Endothelial cell of umbilical vein (primary cell): ENCODE data around the gene LGR6. TPM values are rescaled to one million over a fixed set of nuclear protein-coding genes. Genes with fewer than 3 reads are reported as not detected.

Experiments
- BruUV-seq: library from RNA; stranded (reverse); fragments of 400-500 nt; replicated peaks from 2 replicates; lab custom pipeline; 2021; lab: Mats Ljungman, UMichigan
- CTCF ChIA-PET: fragments of 300-600, 350-600 bp; sonication (Branson Sonifier 250); formaldehyde crosslinking; loops from one replicate; lab custom pipeline; 2021; ENCODE audit warnings: antibody characterized with exemption, inconsistent platforms; lab: Charles Lee
- POLR2A ChIA-PET: fragments of 300-600, 350-600 bp; sonication (Branson Sonifier 250); formaldehyde crosslinking; loops from one replicate; lab custom pipeline; 2021; ENCODE audit warnings: antibody characterized with exemption, inconsistent platforms; lab: Charles Lee
- DNase-seq: peaks from one replicate; pipeline ENCODE4 v3.0.0-alpha.2; 2011; ENCODE audit warnings: low read depth, low spot score
- FAIRE-seq: peaks from 2 replicates; lab custom pipeline; 2011; peaks lifted over from hg19 to GRCh38; lab: Jason Lieb, UNC
- H2AFZ ChIP-seq: 2 replicates; pipeline ENCODE4 v1.6.0; 2012; ENCODE audit warnings: low read depth, low read length, control low read depth, inconsistent platforms
- H3K27ac ChIP-seq: 2 replicates; pipeline ENCODE4 v1.5.1; 2011; ENCODE audit warnings: low read depth, mild to moderate bottlenecking, control low read depth, low read length, moderate library complexity; ENCODE audit not compliant: insufficient read depth
- H3K27me3 ChIP-seq, 2 experiments: 2 replicates each; pipeline versions ENCODE4 v1.6.0 to v1.6.1; 2011; ENCODE audit warnings: low read length in 2 of 2, mixed read lengths in 1 of 2; ENCODE audit not compliant: control insufficient read depth in 2 of 2, insufficient read depth in 2 of 2
- H3K36me3 ChIP-seq, 2 experiments: 2 replicates in 1 of 2; 3 replicates in 1 of 2; pipeline ENCODE4 v1.5.1; 2011; ENCODE audit warnings: low read length in 2 of 2, mild to moderate bottlenecking in 1 of 2, moderate library complexity in 1 of 2; ENCODE audit not compliant: control insufficient read depth in 2 of 2, insufficient read depth in 2 of 2; ENCODE audit errors: extremely low read depth in 1 of 2
- H3K4me1 ChIP-seq: 3 replicates; pipeline ENCODE4 v1.5.1; 2011; ENCODE audit warnings: mild to moderate bottlenecking, low read length; ENCODE audit not compliant: control insufficient read depth, insufficient read depth; ENCODE audit errors: extremely low read depth
- H3K4me2 ChIP-seq: 2 replicates; pipeline ENCODE4 v1.6.1; 2011; ENCODE audit warnings: low read length, control low read depth, mixed read lengths; ENCODE audit not compliant: insufficient read depth
- H3K4me3 ChIP-seq, 3 experiments: fragments of 200-600 bp in 1 of 3; sonication (generic), shearing (Covaris generic) in 1 of 3; replicated peaks in 1 of 3; 2 replicates each; pipeline ENCODE4 v1.5.1; 2011 to 2016; ENCODE audit warnings: control low read depth in 3 of 3, low read length in 3 of 3, mild to moderate bottlenecking in 2 of 3, inconsistent platforms in 1 of 3, low read depth in 1 of 3, moderate library complexity in 1 of 3; ENCODE audit not compliant: insufficient read depth in 1 of 3
- H3K79me2 ChIP-seq: 2 replicates; pipeline ENCODE4 v1.6.0; 2012; ENCODE audit warnings: low read length, inconsistent platforms; ENCODE audit not compliant: control insufficient read depth, insufficient read depth
- H3K9ac ChIP-seq: replicated peaks from 2 replicates; pipeline ENCODE3; 2011; ENCODE audit warnings: low read length, control low read depth; ENCODE audit not compliant: insufficient read depth; ENCODE audit errors: extremely low read depth
- H3K9me1 ChIP-seq: replicated peaks from 3 replicates; pipeline ENCODE4 v1.6.0; 2011; ENCODE audit warnings: mild to moderate bottlenecking, low read length; ENCODE audit not compliant: control insufficient read depth, insufficient read depth; ENCODE audit errors: extremely low read depth
- H3K9me3 ChIP-seq: replicated peaks from 2 replicates; pipeline ENCODE4 v1.5.1; 2012; ENCODE audit warnings: low read length, inconsistent platforms; ENCODE audit not compliant: control insufficient read depth, insufficient read depth
- H4K20me1 ChIP-seq: replicated peaks from 2 replicates; pipeline ENCODE3; 2011; ENCODE audit warnings: mild to moderate bottlenecking, low read length; ENCODE audit not compliant: control insufficient read depth, insufficient read depth; ENCODE audit errors: extremely low read depth
- CTCF ChIP-seq, 2 donors: IDR thresholded peaks; 1 replicate in 1 of 2; 2 replicates in 1 of 2; pipeline ENCODE4 v1.5.1; 2011; ENCODE audit warnings: low read length in 2 of 2, mild to moderate bottlenecking in 2 of 2, moderate library complexity in 2 of 2, control low read depth in 1 of 2, inconsistent platforms in 1 of 2, low read depth in 1 of 2; ENCODE audit not compliant: insufficient read depth in 1 of 2; ENCODE audit errors: extremely low read depth in 1 of 2
- EZH2 ChIP-seq: IDR thresholded peaks from 2 replicates; pipeline ENCODE4 v1.6.1; 2012; ENCODE audit warnings: borderline replicate concordance, low read depth, mild to moderate bottlenecking, moderate library complexity, low read length, inconsistent platforms; ENCODE audit not compliant: severe bottlenecking
- FOS ChIP-seq: IDR thresholded peaks from 2 replicates; pipeline ENCODE4 v1.6.1; 2011; ENCODE audit warnings: mild to moderate bottlenecking, low read length, moderate library complexity, borderline replicate concordance; ENCODE audit not compliant: insufficient read depth
- GATA2 ChIP-seq: IDR thresholded peaks from 2 replicates; pipeline ENCODE4 v1.7.0; 2011; ENCODE audit warnings: low read depth, mild to moderate bottlenecking, moderate library complexity, mixed read lengths, low read length; ENCODE audit not compliant: insufficient read length, insufficient read depth
- JUN ChIP-seq: IDR thresholded peaks from 2 replicates; pipeline ENCODE4 v1.6.1; 2011; ENCODE audit warnings: borderline replicate concordance, low read depth; ENCODE audit not compliant: insufficient read length, insufficient read depth
- MAX ChIP-seq: IDR thresholded peaks from 2 replicates; pipeline ENCODE4 v1.6.1; 2011; ENCODE audit not compliant: insufficient read depth, insufficient read length
- MYC ChIP-seq: IDR thresholded peaks from one replicate; pipeline ENCODE4 v1.6.1; 2011; ENCODE audit warnings: mild to moderate bottlenecking, low read depth, low read length
- POLR2A ChIP-seq: IDR thresholded peaks from 2 replicates; pipeline ENCODE4 v1.6.1; 2012; ENCODE audit warnings: low read depth, mild to moderate bottlenecking, control low read depth, low read length
- POLR2AphosphoS5 ChIP-seq: IDR thresholded peaks from 2 replicates; pipeline ENCODE4 v1.6.1; 2012; ENCODE audit warnings: low read depth, mild to moderate bottlenecking, control low read depth, low read length, moderate library complexity; ENCODE audit not compliant: insufficient read depth
- dilution Hi-C: fragments of 300-500 bp; cut with MboI; formaldehyde crosslinking; loops from one replicate; pipeline ENCODE4 v1.15.0; 2019; ENCODE audit warnings: low sequenced_read_pairs; ENCODE audit not compliant: extremely low pct_ligation_motif_present
- intact Hi-C: fragments of 100-400 bp; cut with micrococcal nuclease; formaldehyde crosslinking; loops from one replicate; pipeline ENCODE4 v1.10.0; 2022
- polyA plus RNA-seq, 4 experiments: library from polyadenylated mRNA; depleted of rRNA in 3 of 4; stranded (reverse) in 3 of 4; unstranded in 1 of 4; fragments of >200 nt; gene quantifications; 2 replicates each; pipeline versions ENCODE4 v1.2.1 to v1.2.3, GENCODE V29; 2011 to 2012; ENCODE audit warnings: missing spikeins in 1 of 4
- total RNA-seq: library from RNA; stranded (reverse); gene quantifications from 2 replicates; pipeline ENCODE4 v1.2.3, GENCODE V29; 2021

The LGR6 gene
- total and polyA plus RNA-seq, 2 donors (not counting 3 experiments of a cell fraction or from before 2014, with no cell fraction given), result not detected

GRCh38 chr1:202310071-202310725 lies 116.6 kb downstream of the LGR6 start:
- H3K27ac ChIP-seq, result no peak overlapping the region
- no peaks in the 10 kb centered on the region for H3K9me3 ChIP-seq
- no peak for FAIRE-seq
- no peaks in the 10 kb centered on the region for H3K9me1 ChIP-seq
- no peak overlapping the region for H2AFZ ChIP-seq
- no peak overlapping the region for H3K4me2 ChIP-seq
- intact Hi-C loops (no loop called here), dilution Hi-C loops (loop anchor here (25.0 kb wide), 1 partner anchor 98 kb away; no protein-coding TSS in a partner anchor)
- H3K9ac ChIP-seq, result no peak overlapping the region
- peaks cover 9% of the 10 kb centered on the region for H3K4me1 ChIP-seq
- ChIA-PET CTCF (interaction anchor here (1.9 to 3.0 kb wide), 2 partner anchors 35 to 117 kb away, joined by 5 to 9 read pairs; no protein-coding TSS in a partner anchor), POLR2A (no interaction called here)
- no peaks in the 10 kb centered on the region for H3K27me3 ChIP-seq
- H3K36me3 ChIP-seq, result no peaks in the 10 kb centered on the region
- no peaks in the 10 kb centered on the region for H4K20me1 ChIP-seq
- no peak overlapping the region for H3K4me3 ChIP-seq
- H3K79me2 ChIP-seq, result no peaks in the 10 kb centered on the region
- no peak for TF ChIP-seq CTCF (IDR thresholded peaks at IDR 0.05; ENCODE audit: extremely low read depth in 1 of 2, insufficient read depth in 1 of 2, low read depth in 1 of 2, low read length in 2 of 2)
- no peak for TF ChIP-seq MAX
- no peak for TF ChIP-seq POLR2AphosphoS5
- no peak for TF ChIP-seq POLR2A
- no peak for TF ChIP-seq JUN
- TF ChIP-seq EZH2, result no peak
- TF ChIP-seq MYC, result no peak
- no peak for TF ChIP-seq FOS
- no peak for TF ChIP-seq GATA2
- BruUV-seq, result no TSS peak
- DNase-seq, result no peak
